AG04450 (cell line): ENCODE data around the gene C8B. TPM values are rescaled to one million over a fixed set of nuclear protein-coding genes. Genes with fewer than 3 reads are reported as not detected.

Experiments
- CTCF ChIA-PET: fragments of 300-600, 350-600 bp; formaldehyde crosslinking; extraction: SDS; loops from one replicate; lab custom pipeline; 2022; ENCODE audit warnings: antibody characterized with exemption, inconsistent platforms; lab: Charles Lee
- POLR2A ChIA-PET: fragments of 350-600 bp; formaldehyde crosslinking; extraction: SDS; loops from one replicate; lab custom pipeline; 2021; ENCODE audit warnings: antibody characterized with exemption, inconsistent platforms; lab: Yijun Ruan, JAX
- DNase-seq: peaks from one replicate; pipeline ENCODE4 v3.0.0-alpha.2; 2011; ENCODE audit warnings: low read depth, low spot score
- H3K27ac ChIP-seq: one replicate; pipeline ENCODE4 v1.5.1; 2012; ENCODE audit warnings: low read depth, low read length, control low read depth
- H3K27me3 ChIP-seq: one replicate; pipeline ENCODE4 v1.6.0; 2012; ENCODE audit warnings: low read length; ENCODE audit not compliant: control insufficient read depth, insufficient read depth
- H3K4me3 ChIP-seq: 2 replicates; pipeline ENCODE4 v1.5.1; 2011; ENCODE audit warnings: mild to moderate bottlenecking, low read depth, low read length, control low read depth
- H3K9me3 ChIP-seq: 2 replicates; pipeline ENCODE4 v1.5.1; 2012; ENCODE audit warnings: low read length; ENCODE audit not compliant: control insufficient read depth, insufficient read depth
- polyA plus RNA-seq: library from polyadenylated mRNA; depleted of rRNA; stranded (reverse); fragments of >200 nt; gene quantifications from 2 replicates; pipeline ENCODE4 v1.2.3, GENCODE V29; 2011
- TF ChIP-seq, protein P1 (sequence below): IDR thresholded peaks from 2 replicates; pipeline ENCODE4 v1.5.1; 2011; ENCODE audit warnings: low read depth, low read length, control low read depth, inconsistent platforms

C8B gene
- polyA plus RNA-seq, 1 experiment, result not detected

DNA sequence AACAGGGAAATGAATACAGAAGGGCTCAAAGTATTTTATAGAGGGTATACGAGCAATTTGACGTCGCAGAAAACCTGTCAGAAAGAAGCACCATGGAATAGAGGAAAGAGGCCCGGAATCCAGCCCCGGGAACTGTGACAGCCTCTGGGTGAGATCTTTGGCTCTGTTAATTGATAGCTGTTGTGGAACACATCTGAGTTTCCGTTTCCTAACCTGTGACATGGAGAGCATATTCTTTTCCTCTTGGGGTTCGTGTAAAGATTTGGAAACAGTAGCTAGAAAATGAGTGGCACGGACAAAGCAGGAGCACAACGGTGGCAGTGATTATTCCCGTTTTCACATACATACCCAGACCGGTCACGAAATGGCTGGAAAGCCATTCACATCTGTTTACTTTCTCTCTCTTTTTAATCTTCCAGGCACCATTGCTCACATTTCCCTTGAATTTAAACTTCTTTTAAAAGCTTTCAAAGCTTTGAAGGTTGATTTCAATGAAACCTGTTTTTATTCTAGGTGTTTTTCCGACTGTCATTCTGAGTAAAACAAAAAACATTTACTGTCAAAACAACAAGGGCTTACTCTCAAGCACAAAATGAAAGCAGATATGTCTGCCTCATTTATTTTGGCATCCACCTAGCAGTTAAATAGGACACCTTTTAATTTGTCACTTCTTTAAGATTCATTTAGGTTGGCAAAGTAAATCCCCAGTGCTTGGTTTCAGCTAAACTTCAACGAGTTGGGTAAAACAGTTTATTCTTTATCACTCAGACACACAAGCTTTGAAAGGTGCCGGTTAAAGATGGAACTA, 26.7 kb upstream of the C8B start:
- CTCF ChIA-PET, result no interaction called here
- TF ChIP-seq, protein P1, sequence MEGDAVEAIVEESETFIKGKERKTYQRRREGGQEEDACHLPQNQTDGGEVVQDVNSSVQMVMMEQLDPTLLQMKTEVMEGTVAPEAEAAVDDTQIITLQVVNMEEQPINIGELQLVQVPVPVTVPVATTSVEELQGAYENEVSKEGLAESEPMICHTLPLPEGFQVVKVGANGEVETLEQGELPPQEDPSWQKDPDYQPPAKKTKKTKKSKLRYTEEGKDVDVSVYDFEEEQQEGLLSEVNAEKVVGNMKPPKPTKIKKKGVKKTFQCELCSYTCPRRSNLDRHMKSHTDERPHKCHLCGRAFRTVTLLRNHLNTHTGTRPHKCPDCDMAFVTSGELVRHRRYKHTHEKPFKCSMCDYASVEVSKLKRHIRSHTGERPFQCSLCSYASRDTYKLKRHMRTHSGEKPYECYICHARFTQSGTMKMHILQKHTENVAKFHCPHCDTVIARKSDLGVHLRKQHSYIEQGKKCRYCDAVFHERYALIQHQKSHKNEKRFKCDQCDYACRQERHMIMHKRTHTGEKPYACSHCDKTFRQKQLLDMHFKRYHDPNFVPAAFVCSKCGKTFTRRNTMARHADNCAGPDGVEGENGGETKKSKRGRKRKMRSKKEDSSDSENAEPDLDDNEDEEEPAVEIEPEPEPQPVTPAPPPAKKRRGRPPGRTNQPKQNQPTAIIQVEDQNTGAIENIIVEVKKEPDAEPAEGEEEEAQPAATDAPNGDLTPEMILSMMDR, result no peak
- Histone ChIP-seq H3K27me3 (no peaks in the 10 kb centered on the region), H3K27ac (no peak overlapping the region), H3K4me3 (no peak overlapping the region), H3K9me3 (no peaks in the 10 kb centered on the region)
- DNase-seq, result no peak
- POLR2A ChIA-PET, result no interaction called here

DNA sequence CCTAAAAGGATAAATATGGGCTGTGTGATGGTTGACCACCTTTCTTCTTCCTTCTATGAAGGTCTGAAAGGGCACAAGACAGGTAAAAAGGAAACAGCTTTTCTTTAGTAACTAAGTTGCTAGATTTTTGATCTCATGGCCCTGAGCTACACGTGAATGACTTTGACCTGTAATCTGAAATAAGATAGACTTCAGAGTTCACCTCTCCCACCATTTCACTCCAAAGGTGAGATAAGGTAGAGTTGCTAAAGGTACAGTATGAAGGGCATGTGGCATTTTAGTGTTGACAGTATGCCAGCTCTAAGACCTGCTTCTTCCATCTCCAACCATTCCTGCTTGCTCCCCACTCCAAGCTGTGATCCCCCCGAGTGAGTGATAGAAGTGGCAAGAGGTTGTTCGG, 25.8 kb upstream of the C8B start:
- CTCF ChIA-PET, result no interaction called here
- POLR2A ChIA-PET, result no interaction called here
- TF ChIP-seq, protein P1, result no peak
- no peak overlapping the region for H3K4me3 ChIP-seq
- no peaks in the 10 kb centered on the region for H3K9me3 ChIP-seq
- H3K27me3 ChIP-seq, result no peaks in the 10 kb centered on the region
- DNase-seq, result no peak
- H3K27ac ChIP-seq, result no peak overlapping the region

DNA sequence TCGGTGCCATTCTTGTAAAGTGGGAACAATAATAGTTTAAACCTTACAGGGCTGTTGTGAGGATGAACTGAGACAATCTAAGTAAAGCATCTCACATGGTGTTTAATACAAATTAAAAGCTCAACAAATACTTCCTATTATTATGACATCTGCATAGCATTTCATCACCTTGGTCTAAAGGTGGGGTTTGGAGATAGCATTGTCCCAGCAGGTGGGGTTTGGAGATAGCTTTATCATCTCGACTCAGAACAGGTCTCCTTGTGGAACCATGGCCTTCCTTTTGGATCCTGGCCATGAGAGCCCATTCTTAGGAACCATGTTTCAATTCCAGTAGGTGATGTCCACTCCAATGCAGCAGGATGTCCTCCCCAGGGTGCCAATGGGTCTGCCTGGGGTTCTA, 20.6 kb upstream of the C8B start:
- Histone ChIP-seq H3K9me3 (no peaks in the 10 kb centered on the region), H3K27me3 (peaks cover 3% of the 10 kb centered on the region), H3K27ac (no peak overlapping the region), H3K4me3 (no peak overlapping the region)
- POLR2A ChIA-PET, result no interaction called here
- CTCF ChIA-PET, result no interaction called here
- DNase-seq, result no peak
- TF ChIP-seq, protein P1, result no peak

DNA sequence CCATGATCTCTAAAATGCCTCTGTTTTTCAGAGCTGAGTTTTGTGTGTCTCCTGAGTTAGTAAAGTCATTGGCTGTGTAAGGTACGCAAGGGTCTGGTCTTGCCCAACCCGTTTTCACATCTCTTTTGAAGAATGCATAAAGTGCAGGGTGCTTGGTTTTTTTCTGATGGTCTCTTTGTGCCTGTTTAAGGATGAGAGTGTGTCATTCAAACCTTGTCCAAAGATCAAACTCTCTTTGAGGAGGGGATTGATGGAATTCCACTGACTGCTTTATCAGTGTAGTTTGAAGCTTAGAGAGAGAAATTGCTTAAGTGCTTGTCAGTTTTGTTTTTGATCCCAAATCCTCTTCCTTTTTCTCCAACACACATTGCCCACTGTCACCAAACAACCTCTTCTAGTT, 20.0 kb upstream of the C8B start:
- Histone ChIP-seq H3K9me3 (no peaks in the 10 kb centered on the region), H3K27me3 (peaks cover 3% of the 10 kb centered on the region), H3K4me3 (no peak overlapping the region), H3K27ac (no peak overlapping the region)
- POLR2A ChIA-PET, result no interaction called here
- TF ChIP-seq, protein P1, result no peak
- no peak for DNase-seq
- CTCF ChIA-PET, result no interaction called here

DNA sequence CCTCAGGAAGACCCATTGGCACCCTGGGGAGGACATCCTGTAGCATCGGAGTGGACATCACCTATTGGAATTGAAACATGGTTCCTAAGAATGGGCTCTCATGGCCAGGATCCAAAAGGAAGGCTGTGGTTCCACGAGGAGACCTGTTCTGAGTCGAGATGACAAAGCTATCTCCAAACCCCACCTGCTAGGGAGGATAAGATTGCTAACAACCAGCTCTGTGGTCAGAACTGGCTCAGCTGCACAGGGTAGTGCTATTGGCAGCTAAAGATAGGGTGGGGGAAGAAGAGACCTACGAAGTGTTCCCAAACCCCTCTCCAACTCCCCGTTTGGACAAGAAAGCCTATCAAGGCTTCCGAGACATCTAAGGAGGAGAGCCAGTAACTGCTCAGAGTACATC, 17.7 kb upstream of the C8B start:
- TF ChIP-seq, protein P1, result no peak
- Histone ChIP-seq H3K27me3 (peaks cover 5% of the 10 kb centered on the region), H3K4me3 (no peak overlapping the region), H3K27ac (no peak overlapping the region), H3K9me3 (no peaks in the 10 kb centered on the region)
- CTCF ChIA-PET, result interaction anchor here (1.7 kb wide), 1 partner anchor 16 kb away, joined by 6 read pairs; no protein-coding TSS in a partner anchor
- DNase-seq, result no peak
- POLR2A ChIA-PET, result no interaction called here
